ENCODE results near the gene KRTAP17-1. TPM values are rescaled to one million over a fixed set of nuclear protein-coding genes. Genes with fewer than 3 reads are reported as not detected.

Gene KRTAP17-1
- polyA plus RNA-seq, 1 of the 3 experiments (the other 2 are of a cell fraction), result not detected

- ChIA-PET CTCF (interaction anchor here (1.0 kb wide), 1 partner anchor 264 kb away, joined by 4 read pairs; no protein-coding TSS in a partner anchor), POLR2A (no interaction called here)
- no peak overlapping the region for H3K9ac ChIP-seq
- no peak for DNase-seq
- H3K79me2 ChIP-seq (ENCODE audit: insufficient read depth), result no peaks in the 10 kb centered on the region
- TF ChIP-seq FOXM1 (IDR thresholded peaks at IDR 0.05; ENCODE audit: low read depth) (no peak), CHD2 (IDR thresholded peaks at IDR 0.05; ENCODE audit: low read length, partially characterized antibody) (no peak), FOXJ3 (CRISPR knock-in tag; IDR thresholded peaks at IDR 0.05) (no peak), NRF1 (IDR thresholded peaks at IDR 0.05; ENCODE audit: low read depth, low read length) (no peak), JUND (IDR thresholded peaks at IDR 0.05) (no peak), RFX5 (IDR thresholded peaks at IDR 0.05; ENCODE audit: low read length) (no peak), POLR2AphosphoS5 (IDR thresholded peaks at IDR 0.05; ENCODE audit: low read depth, low read length) (no peak), MEF2A (IDR thresholded peaks at IDR 0.05; ENCODE audit: borderline replicate concordance, low read depth) (no peak), CTCF (IDR thresholded peaks at IDR 0.05) (no peak), RCOR1 (IDR thresholded peaks at IDR 0.05; ENCODE audit: low read length) (no peak), RAD21 (IDR thresholded peaks at IDR 0.05; ENCODE audit: low read length) (no peak), PBX3 (IDR thresholded peaks at IDR 0.05) (no peak), TEAD4 (IDR thresholded peaks at IDR 0.05; ENCODE audit: borderline replicate concordance, insufficient read depth) (no peak), EP300 (IDR thresholded peaks at IDR 0.05; ENCODE audit: borderline replicate concordance in 1 of 2, low read depth in 1 of 2, low read length in 1 of 2) (no peak)
- H3K4me3 ChIP-seq (ENCODE audit: low read depth in 2 of 2, low read length in 1 of 2), result no peak overlapping the region
- H2AFZ ChIP-seq (ENCODE audit: low read depth), result no peak overlapping the region
- peaks cover 21% of the 10 kb centered on the region for H3K27me3 ChIP-seq (ENCODE audit: insufficient read depth)
- no peaks in the 10 kb centered on the region for H4K20me1 ChIP-seq (ENCODE audit: insufficient read depth)
- H3F3A ChIP-seq (replicated peaks; ENCODE audit: insufficient read depth), result no peaks in the 10 kb centered on the region
- no peak overlapping the region for H3K27ac ChIP-seq (ENCODE audit: low read depth in 2 of 2, low read length in 1 of 2)
- H3K9me2 ChIP-seq, result no peaks in the 10 kb centered on the region
- H3K4me2 ChIP-seq, result no peak overlapping the region
- H3K9me3 ChIP-seq, result no peaks in the 10 kb centered on the region
- WGBS (ENCODE audit: low lambda C conversion rate), result 9% methylated on average over 2 of the region's 2 CpGs
- H3K36me3 ChIP-seq (replicated peaks in 1 of 2; ENCODE audit: control insufficient read depth in 1 of 2, insufficient read depth in 2 of 2, low read length in 1 of 2), result no peaks in the 10 kb centered on the region
- H3K4me1 ChIP-seq (ENCODE audit: control insufficient read depth in 1 of 2, insufficient read depth in 2 of 2, low read depth in 1 of 2, low read length in 1 of 2), result no peaks in the 10 kb centered on the region
Measured at GRCh38 chr17:41284546-41284945, 31.0 kb downstream of the KRTAP17-1 start.

- H3K9me3 ChIP-seq, result no peaks in the 10 kb centered on the region
- H3K27ac ChIP-seq (ENCODE audit: low read depth in 2 of 2, low read length in 1 of 2), result no peak overlapping the region
- no peak overlapping the region for H3K4me3 ChIP-seq (ENCODE audit: low read depth in 2 of 2, low read length in 1 of 2)
- 14% methylated on average over 3 of the region's 3 CpGs for WGBS (ENCODE audit: low lambda C conversion rate)
- H4K20me1 ChIP-seq (ENCODE audit: insufficient read depth), result no peaks in the 10 kb centered on the region
- peaks cover 16% of the 10 kb centered on the region for H3K27me3 ChIP-seq (ENCODE audit: insufficient read depth)
- H2AFZ ChIP-seq (ENCODE audit: low read depth), result no peak overlapping the region
- H3K36me3 ChIP-seq (replicated peaks in 1 of 2; ENCODE audit: control insufficient read depth in 1 of 2, insufficient read depth in 2 of 2, low read length in 1 of 2), result no peaks in the 10 kb centered on the region
- no peaks in the 10 kb centered on the region for H3F3A ChIP-seq (replicated peaks; ENCODE audit: insufficient read depth)
- no peak overlapping the region for H3K4me2 ChIP-seq
- ChIA-PET POLR2A (no interaction called here), CTCF (interaction anchor here (1.0 kb wide), 1 partner anchor 265 kb away, joined by 4 read pairs; no protein-coding TSS in a partner anchor)
- H3K9ac ChIP-seq, result no peak overlapping the region
- no peak for DNase-seq
- H3K9me2 ChIP-seq, result no peaks in the 10 kb centered on the region
- no peaks in the 10 kb centered on the region for H3K4me1 ChIP-seq (ENCODE audit: control insufficient read depth in 1 of 2, insufficient read depth in 2 of 2, low read depth in 1 of 2, low read length in 1 of 2)
- H3K79me2 ChIP-seq (ENCODE audit: insufficient read depth), result no peaks in the 10 kb centered on the region
- TF ChIP-seq EP300 (IDR thresholded peaks at IDR 0.05; ENCODE audit: borderline replicate concordance in 1 of 2, low read depth in 1 of 2, low read length in 1 of 2), result no peak
- TF ChIP-seq GATA2 (CRISPR knock-in tag; IDR thresholded peaks at IDR 0.05), result no peak
- no peak for TF ChIP-seq SIN3A (IDR thresholded peaks at IDR 0.05; ENCODE audit: borderline replicate concordance, low read depth, low read length)
- TF ChIP-seq CHD2 (IDR thresholded peaks at IDR 0.05; ENCODE audit: low read length, partially characterized antibody), result no peak
- TF ChIP-seq NRF1 (IDR thresholded peaks at IDR 0.05; ENCODE audit: low read depth, low read length), result no peak
- TF ChIP-seq MAX (IDR thresholded peaks at IDR 0.05; ENCODE audit: low read depth), result no peak
- no peak for TF ChIP-seq TEAD4 (IDR thresholded peaks at IDR 0.05; ENCODE audit: borderline replicate concordance, insufficient read depth)
- TF ChIP-seq JUND (IDR thresholded peaks at IDR 0.05), result no peak
- TF ChIP-seq TCF12 (IDR thresholded peaks at IDR 0.05), result no peak
- no peak for TF ChIP-seq RXRA (IDR thresholded peaks at IDR 0.05; ENCODE audit: borderline replicate concordance, low read depth)
- no peak for TF ChIP-seq ELF1 (IDR thresholded peaks at IDR 0.05)
- TF ChIP-seq MEF2A (IDR thresholded peaks at IDR 0.05; ENCODE audit: borderline replicate concordance, low read depth), result no peak
- TF ChIP-seq PBX3 (IDR thresholded peaks at IDR 0.05), result no peak
- TF ChIP-seq CTCF (IDR thresholded peaks at IDR 0.05), result no peak
- no peak for TF ChIP-seq NFIC (IDR thresholded peaks at IDR 0.05; ENCODE audit: borderline replicate concordance)
- TF ChIP-seq FOSL2 (IDR thresholded peaks at IDR 0.05; ENCODE audit: borderline replicate concordance, low read depth), result no peak
- no peak for TF ChIP-seq YY1 (IDR thresholded peaks at IDR 0.05; ENCODE audit: low read depth)
Measured at GRCh38 chr17:41284043-41284442, 31.5 kb downstream of the KRTAP17-1 start.

Measured in SK-N-SH (cell line).